Fibroblast of skin of left biceps (primary cell): ENCODE measurements around the gene ZNF326.
A peak's percentile ranks its signal among the peaks of the same experiment; 100 is the strongest.
"Not testable (repeated sequence)": the region's sequence is repeated elsewhere in the genome, so short reads cannot be mapped to it uniquely, and the experiment has no call there.

Experiments
- DNase-seq, 2 experiments: peaks; one replicate each; pipeline ENCODE4 v3.0.0-alpha.2; 2013; ENCODE audit warnings: low read depth in 2 of 2

The ZNF326 gene

DNA sequence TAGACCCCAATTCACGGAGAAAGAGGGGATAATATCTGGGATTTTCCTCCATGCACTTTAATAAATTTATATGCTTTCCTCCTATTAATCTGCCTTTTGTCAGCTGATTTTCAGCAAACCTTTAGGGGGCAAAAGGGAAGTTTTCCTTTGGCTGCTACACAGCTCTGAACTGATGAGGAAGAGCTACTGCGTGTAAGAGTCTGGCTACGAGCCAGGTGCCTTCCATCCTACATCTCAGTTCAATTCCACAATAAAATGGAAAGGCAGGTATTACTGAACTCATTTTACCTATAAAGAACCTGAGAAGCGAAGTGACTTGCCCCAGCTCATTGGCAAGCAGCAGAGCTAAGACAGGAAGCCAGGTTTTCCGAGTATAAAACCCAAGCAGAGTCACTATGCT is 28.3 kb upstream of the ZNF326 start:
- DNase-seq = no peak

GRCh38 chr1:89971600-89971999 is 23.3 kb upstream of the ZNF326 start:
- no peak for DNase-seq

GRCh38 chr1:89972024-89972423 is 22.9 kb upstream of the ZNF326 start:
- no peak for DNase-seq

GRCh38 chr1:89973471-89974127 is 21.3 kb upstream of the ZNF326 start:
- no peak for DNase-seq

DNA sequence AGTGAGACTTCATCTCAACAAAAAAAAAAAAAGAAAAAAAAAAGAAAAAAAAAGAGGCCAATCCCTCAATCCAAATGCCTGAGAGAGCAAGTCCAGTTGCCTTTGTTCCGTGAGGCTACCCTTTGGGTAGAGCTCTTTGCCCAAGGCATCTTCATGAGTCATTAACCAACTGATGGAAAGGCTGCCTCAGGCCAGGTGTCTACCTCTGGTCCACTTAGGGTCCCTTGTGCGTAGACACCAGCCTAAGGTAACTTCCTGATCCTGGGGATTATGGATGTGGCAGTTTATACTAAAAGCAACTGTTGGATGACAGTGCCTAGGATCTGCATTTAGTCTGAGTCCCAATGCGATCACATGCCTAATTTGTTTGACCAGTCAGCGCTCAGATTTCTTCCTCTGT is 20.7 kb upstream of the ZNF326 start:
- no peak for DNase-seq

- no peak for DNase-seq
Observed at GRCh38 chr1:89974696-89975470, 20.0 kb upstream of the ZNF326 start.

DNA sequence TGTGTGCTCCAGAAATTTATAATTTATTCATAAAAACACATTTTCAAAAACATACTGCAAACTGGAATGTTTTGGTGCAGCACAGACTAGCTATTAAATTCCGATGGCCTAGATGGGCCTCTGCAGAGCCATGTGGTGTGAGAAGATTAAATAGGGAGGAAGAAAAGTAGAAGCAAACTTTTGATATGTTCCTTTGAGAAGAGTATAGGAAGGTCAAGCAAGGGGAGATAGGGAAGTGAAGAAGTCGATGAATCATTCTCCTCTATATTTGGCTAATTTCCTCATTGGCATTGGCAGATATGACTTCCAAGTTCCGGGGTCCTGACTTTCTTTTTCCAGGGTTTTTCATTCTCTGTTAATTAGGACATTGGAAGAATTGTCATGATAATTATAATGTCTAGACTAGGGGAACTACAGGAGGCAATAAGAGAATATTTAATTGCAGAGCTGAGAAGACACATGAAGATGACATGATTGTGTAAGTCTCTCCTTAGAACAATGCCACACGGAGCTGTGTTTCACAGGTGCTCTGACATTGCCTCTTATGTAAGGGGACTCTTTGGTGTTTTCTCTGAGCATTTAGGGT is 19.3 kb upstream of the ZNF326 start:
- no peak for DNase-seq

- peak; percentile 50 to 55 for DNase-seq
Observed at GRCh38 chr1:89978755-89979154, 16.2 kb upstream of the ZNF326 start.

- no peak for DNase-seq
Observed at GRCh38 chr1:89980605-89981004, 14.3 kb upstream of the ZNF326 start.

DNA sequence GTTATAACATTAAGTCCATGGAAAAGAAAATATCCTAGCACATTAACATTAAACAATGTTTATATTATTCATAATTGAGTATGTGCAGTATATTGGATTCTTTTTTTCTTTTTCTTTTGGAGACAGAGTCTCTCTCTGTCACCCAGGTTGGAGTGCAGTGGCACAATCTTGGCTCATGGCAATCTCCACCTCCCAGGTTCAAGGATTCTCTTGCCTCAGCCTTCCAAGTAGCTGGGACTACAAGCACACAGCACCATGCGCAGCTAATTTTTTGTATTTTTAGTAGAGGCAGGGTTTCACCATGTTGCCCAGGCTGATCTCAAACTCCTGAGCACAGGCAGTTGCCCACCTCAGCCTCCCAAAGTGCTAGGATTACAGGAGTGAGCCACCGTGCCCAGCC is 12.1 kb upstream of the ZNF326 start:
- not testable (repeated sequence) for DNase-seq

DNA sequence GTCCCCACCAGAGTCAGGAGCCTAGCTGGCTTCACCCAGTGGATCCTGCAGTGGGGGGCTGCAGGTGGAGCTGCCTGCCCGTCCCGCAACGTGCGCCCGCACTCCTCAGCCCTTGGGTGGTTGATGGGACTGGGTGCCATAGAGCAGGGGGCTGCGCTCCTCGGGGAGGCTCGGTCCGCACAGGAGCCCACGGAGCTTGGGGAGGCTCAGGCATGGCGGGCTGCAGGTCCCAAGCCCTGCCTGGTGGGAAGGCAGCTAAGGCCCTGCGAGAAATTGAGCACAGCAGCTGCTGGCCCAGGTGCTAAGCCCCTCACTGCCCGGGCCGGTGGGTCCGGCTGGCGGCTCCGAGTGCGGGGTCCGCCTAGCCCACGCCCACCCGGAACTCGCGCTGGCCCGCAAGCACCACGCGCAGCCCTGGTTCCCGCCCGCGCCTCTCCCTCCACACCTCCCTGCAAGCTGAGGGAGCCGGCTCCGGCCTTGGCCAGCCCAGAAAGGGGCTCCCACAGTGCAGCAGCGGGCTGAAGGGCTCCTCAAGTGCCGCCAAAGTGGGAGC is 10.3 kb upstream of the ZNF326 start:
- DNase-seq = not testable (repeated sequence)

DNA sequence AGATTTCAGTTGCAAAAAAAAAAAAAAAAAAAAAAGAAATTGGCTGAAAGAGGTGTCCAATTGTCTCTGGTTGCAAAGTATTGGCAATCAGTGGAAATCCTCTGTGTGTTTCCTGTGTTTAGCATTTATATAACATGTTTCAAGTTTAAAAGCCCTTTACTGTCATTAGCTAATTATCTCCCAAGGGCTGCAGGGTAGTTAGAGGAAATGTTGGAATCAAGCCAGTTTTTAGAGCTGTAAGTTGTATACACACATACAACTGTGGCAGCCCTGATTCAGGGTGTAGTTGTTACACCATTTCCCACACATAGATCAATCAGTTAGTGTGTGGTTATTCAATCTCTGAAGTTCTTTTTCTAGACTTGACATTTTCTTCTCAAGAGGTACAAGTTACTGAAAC is 8.9 kb upstream of the ZNF326 start:
- DNase-seq = no peak

GRCh38 chr1:89987159-89987819 is 7.6 kb upstream of the ZNF326 start:
- peak; percentile 43 for DNase-seq

- DNase-seq = no peak
Observed at GRCh38 chr1:89989099-89989498, 5.8 kb upstream of the ZNF326 start.

GRCh38 chr1:89989799-89990198 is 5.1 kb upstream of the ZNF326 start:
- no peak for DNase-seq

DNA sequence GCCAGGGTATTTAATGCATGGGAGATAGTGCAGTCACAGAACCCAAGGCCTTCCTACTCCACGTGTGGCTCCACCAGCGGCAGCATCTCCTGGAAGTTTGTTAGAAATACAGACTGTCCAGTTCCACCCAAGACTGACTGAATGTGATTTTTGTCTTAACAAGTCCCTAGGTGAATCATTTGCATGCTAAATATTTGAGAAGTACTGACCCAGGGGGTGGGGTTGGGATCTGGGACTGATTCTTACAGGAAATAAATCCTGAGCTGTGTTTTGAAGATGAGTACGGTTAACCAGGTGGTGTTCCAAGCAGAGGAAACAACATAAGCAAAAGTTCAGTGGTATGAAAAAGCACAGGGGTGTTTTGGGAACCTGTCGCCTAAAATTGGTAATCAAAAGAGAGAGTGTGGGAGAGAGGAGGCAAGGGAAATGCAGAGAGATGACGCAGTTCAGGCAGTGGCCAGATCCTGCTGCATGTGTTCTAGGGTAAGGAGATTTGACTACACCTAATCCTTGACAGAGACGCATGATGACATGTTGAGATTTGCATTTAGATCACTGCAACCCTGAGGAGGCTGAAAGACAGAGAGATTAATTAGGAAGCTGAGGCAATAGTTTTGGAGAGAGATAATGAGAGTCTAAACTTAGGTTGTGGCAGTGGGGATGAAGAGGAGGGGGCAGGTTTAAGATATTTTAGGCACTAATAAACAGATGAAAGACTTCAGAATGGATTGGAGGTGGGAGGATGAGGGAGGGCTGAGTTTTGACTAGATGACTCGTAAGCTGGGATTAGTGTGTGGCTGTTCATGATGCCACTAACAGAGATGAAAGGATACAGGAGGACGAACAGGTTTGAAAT is 3.7 kb upstream of the ZNF326 start:
- no peak for DNase-seq

DNA sequence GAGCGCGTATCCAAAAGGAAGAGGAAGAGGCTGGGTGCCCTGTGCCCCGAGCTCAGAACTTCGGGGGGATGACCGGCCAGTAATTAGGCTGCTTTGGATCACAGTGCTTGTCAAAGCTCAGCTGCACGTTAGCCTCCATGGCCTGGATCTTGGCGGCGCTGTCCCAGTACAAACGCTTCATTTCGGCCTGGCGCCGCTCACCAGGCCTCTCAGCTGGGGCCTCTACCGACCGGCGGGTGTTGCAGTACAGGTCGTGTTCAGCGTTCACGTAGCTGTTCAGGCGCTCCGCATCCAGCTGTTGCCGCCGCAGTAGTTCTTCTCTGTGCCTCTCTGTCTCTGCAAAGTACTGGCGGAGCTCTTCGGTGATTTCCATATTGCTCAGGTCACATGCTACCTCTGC is 1.4 kb upstream of the ZNF326 start:
- no peak for DNase-seq

GRCh38 chr1:89994231-89994804 is 592 bp upstream of the ZNF326 start:
- no peak for DNase-seq

DNA sequence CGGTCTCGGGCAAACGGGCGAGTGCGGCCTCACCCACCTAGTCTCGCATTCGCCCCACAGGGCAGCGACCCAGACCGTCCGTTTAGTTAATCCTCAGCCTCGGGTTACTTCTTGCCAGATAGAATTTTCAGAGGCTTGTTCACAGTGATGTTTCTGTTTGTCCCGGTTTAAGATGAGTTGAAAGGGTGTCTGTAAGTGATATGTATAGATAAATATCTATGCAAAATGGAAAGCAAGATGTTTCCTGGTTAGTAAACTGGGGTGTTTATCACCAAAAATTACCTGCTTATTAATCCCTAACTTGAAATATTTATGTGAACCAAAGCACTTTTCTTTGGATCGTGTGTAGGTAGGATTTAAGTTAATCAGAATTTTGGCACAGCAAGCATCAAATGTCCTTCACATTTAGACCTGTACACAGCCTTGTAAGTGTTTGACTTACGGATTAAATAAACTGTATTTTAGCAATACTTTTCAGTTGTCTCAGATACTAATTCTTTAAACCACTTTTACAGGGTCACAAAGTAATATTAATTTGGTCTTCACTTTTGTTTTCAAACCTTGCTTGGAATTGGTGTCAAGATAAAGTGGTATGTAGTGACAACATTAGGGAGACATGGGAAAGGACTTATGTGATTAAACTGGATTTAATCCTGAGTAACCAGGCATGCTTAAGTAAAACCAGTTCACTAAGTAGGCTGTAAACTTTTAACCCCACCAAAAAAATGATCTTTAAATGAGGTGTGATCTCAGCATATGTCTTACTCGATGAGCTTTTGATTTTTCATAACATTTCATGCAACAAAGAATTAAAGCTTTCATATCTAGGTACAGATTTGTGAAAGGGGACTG is 914 bp downstream of the ZNF326 start:
- DNase-seq = peak in 1 of 2 experiments; percentile 5
